DOHH2 (cell line): Measurements from ENCODE around the gene SH2B2.

Experiments
- H3F3A ChIP-seq: fragments of 200-600 bp; sonication (generic), shearing (Covaris generic); 2 replicates; pipeline ENCODE4 v1.6.0; 2016; ENCODE audit warnings: antibody characterized with exemption, mild to moderate bottlenecking; ENCODE audit not compliant: control insufficient read depth, insufficient read depth
- H3K27ac ChIP-seq: fragments of 200-600 bp; sonication (generic); 2 replicates; pipeline ENCODE4 v1.5.1; 2014; ENCODE audit warnings: low read depth, mild to moderate bottlenecking, low read length, moderate library complexity
- H3K27me3 ChIP-seq: fragments of 200-600 bp; sonication (generic); 2 replicates; pipeline ENCODE4 v1.6.1; 2014; ENCODE audit warnings: mild to moderate bottlenecking, low read length, mixed read lengths; ENCODE audit not compliant: control insufficient read depth
- H3K36me3 ChIP-seq: fragments of 200-600 bp; sonication (generic); 2 replicates; pipeline ENCODE4 v1.6.1; 2014; ENCODE audit warnings: mild to moderate bottlenecking, low read length, moderate library complexity, mixed read lengths; ENCODE audit not compliant: control insufficient read depth
- H3K4me1 ChIP-seq: fragments of 200-600 bp; sonication (generic); 2 replicates; pipeline ENCODE4 v1.6.1; 2014; ENCODE audit warnings: mild to moderate bottlenecking, low read length, mixed read lengths; ENCODE audit not compliant: control insufficient read depth
- H3K4me2 ChIP-seq: fragments of 200-600 bp; sonication (generic); 2 replicates; pipeline ENCODE4 v1.6.0; 2014; ENCODE audit warnings: mild to moderate bottlenecking, low read length, moderate library complexity
- H3K4me3 ChIP-seq: fragments of 200-600 bp; sonication (generic); 2 replicates; pipeline ENCODE4 v1.5.1; 2014; ENCODE audit warnings: mild to moderate bottlenecking, low read length, mixed read lengths
- H3K79me2 ChIP-seq: fragments of 200-600 bp; sonication (generic); 2 replicates; pipeline ENCODE4 v1.6.1; 2014; ENCODE audit warnings: mild to moderate bottlenecking, low read length, mixed read lengths; ENCODE audit not compliant: control insufficient read depth
- H3K9me2 ChIP-seq: fragments of 200-600 bp; sonication (generic); replicated peaks from 2 replicates; pipeline ENCODE4 v1.6.1; 2014; ENCODE audit warnings: mild to moderate bottlenecking, low read length, mixed read lengths; ENCODE audit not compliant: control insufficient read depth
- H3K9me3 ChIP-seq: fragments of 200-600 bp; sonication (generic); 2 replicates; pipeline ENCODE4 v1.6.1; 2014; ENCODE audit warnings: antibody characterized with exemption, low read length, mixed read lengths; ENCODE audit not compliant: control insufficient read depth, insufficient read depth
- H4K20me1 ChIP-seq: fragments of 200-600 bp; sonication (generic); 2 replicates; pipeline ENCODE4 v1.6.0; 2014; ENCODE audit warnings: low read depth, mild to moderate bottlenecking, antibody characterized with exemption, low read length, moderate library complexity; ENCODE audit not compliant: control insufficient read depth, insufficient read depth
- CTCF ChIP-seq: fragments of 200-600 bp; sonication (generic); IDR thresholded peaks from one replicate; pipeline ENCODE4 v1.5.1; 2014; ENCODE audit warnings: antibody characterized with exemption, mild to moderate bottlenecking, low read depth, low read length; ENCODE audit not compliant: poor library complexity, severe bottlenecking
- EZH2phosphoT487 ChIP-seq: fragments of 200-600 bp; sonication (generic); IDR thresholded peaks from 2 replicates; pipeline ENCODE4 v1.6.1; 2017; ENCODE audit warnings: borderline replicate concordance, mild to moderate bottlenecking, antibody characterized with exemption, low read length, moderate library complexity, mixed read lengths

The SH2B2 gene

DNA sequence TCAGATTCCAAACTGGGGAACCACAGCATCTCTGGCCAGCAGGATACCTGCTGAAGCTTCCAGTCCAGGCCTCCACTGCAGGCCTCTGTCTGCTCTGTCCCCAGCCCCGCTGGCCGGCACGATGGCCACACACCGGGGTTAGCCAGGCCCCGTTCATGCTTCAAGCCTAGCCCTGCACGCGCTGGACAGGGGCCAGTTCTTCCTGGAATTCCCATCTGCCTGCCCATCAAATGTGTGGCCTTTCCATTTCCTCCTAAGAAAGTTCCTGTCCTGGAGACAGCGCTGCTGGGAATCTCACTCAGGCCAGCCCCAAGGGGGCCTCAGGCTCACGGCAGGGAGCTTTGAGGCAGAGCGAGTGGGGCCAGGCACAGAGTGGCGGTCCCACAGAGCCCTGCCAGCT is 18.0 kb downstream of the SH2B2 start:
- H4K20me1 ChIP-seq: no peaks in the 10 kb centered on the region
- H3K9me2 ChIP-seq: no peaks in the 10 kb centered on the region
- no peaks in the 10 kb centered on the region for H3K27me3 ChIP-seq
- no peak for TF ChIP-seq CTCF
- no peak for TF ChIP-seq EZH2phosphoT487
- H3K79me2 ChIP-seq: peaks cover 78% of the 10 kb centered on the region
- no peaks in the 10 kb centered on the region for H3K9me3 ChIP-seq
- peaks cover 77% of the 10 kb centered on the region for H3K36me3 ChIP-seq
- H3F3A ChIP-seq: peaks cover 32% of the 10 kb centered on the region
- peak overlapping the region; percentile 52 for H3K4me3 ChIP-seq
- peaks cover 84% of the 10 kb centered on the region for H3K4me1 ChIP-seq
- H3K27ac ChIP-seq: peak overlapping the region; percentile 94
- H3K4me2 ChIP-seq: peak overlapping the region; percentile 96

DNA sequence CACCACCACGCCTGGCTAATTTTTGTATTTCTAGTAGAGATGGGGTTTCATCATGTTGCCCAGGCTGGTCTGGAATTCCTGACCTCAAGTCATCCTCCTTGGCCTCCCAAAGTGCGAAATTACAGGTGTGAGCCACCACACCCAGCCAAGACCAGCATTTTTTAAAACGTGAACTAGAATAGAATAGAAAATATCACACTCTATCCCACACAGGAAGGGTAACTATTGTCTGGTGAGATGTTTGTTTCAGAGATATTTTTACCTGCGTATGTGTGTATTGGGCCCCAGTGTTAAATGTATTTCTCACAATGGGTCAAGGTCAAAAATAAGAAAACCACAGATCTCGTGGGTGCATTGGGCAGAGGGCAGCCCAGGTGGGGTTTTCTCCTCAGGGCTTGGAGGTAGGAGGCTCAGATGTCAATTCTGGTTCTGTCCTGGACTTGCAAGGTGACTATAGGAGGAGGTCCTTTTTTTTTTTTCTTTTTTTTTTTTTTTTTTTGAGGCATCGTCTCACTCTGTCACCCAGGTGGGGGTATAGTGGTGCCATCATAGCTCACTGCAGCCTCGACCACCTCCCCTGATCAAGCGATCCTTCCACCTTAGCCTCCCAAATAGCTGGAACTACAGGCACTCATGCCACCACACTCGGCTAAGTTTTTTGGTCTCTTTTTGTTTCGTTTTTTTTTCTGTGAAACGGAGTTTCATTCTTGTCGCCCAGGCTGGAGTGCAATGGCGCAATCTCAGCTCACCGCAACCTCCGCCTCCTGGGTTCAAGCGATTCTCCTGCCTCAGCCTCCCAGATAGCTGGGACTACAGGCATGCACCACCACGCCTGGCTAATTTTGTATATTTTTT is 19.0 kb downstream of the SH2B2 start:
- H3K4me1 ChIP-seq: peaks cover 90% of the 10 kb centered on the region
- H3F3A ChIP-seq: peaks cover 32% of the 10 kb centered on the region
- peak overlapping the region; percentile 94 for H3K27ac ChIP-seq
- H3K4me2 ChIP-seq: peak overlapping the region; percentile 96
- no peaks in the 10 kb centered on the region for H3K27me3 ChIP-seq
- TF ChIP-seq EZH2phosphoT487: no peak
- TF ChIP-seq CTCF: peak; percentile 4
- H3K36me3 ChIP-seq: peaks cover 77% of the 10 kb centered on the region
- peak overlapping the region; percentile 73 for H3K4me3 ChIP-seq
- peaks cover 73% of the 10 kb centered on the region for H3K79me2 ChIP-seq
- no peaks in the 10 kb centered on the region for H3K9me3 ChIP-seq
- no peaks in the 10 kb centered on the region for H3K9me2 ChIP-seq
- no peaks in the 10 kb centered on the region for H4K20me1 ChIP-seq

- H3K4me3 ChIP-seq: peak overlapping the region; percentile 73
Observed at GRCh38 chr7:102306916-102307677, 20.4 kb downstream of the SH2B2 start.

More at GRCh38 chr7:102306916-102307677, 20.4 kb downstream of the SH2B2 start:
- Histone ChIP-seq H3K9me3 (no peaks in the 10 kb centered on the region), H3K9me2 (no peaks in the 10 kb centered on the region), H3K4me2 (peak overlapping the region; percentile 96), H3K36me3 (peaks cover 80% of the 10 kb centered on the region), H3K27ac (peak overlapping the region; percentile 94), H3F3A (peaks cover 32% of the 10 kb centered on the region), H3K27me3 (no peaks in the 10 kb centered on the region), H4K20me1 (no peaks in the 10 kb centered on the region), H3K79me2 (peaks cover 68% of the 10 kb centered on the region), H3K4me1 (peaks cover 93% of the 10 kb centered on the region)
- TF ChIP-seq EZH2phosphoT487: no peak
- no peak for TF ChIP-seq CTCF
